K562 (cell line): ENCODE measurements around the gene LRRC3. TPM values are rescaled to one million over a fixed set of nuclear protein-coding genes. Genes with fewer than 3 reads are reported as not detected.

Experiments used
- ATAC-seq: fragments of 200-7000 bp; cut with Tn5 transposase; 3 replicates; pipeline ENCODE4 v1.9.1; 2020; ENCODE audit warnings: moderate library complexity
- BruUV-seq: library from RNA; stranded (reverse); fragments of 400-500 nt; replicated peaks from 2 replicates; lab custom pipeline; 2021; lab: Mats Ljungman, UMichigan
- CTCF ChIA-PET: fragments of 300-600 bp; formaldehyde crosslinking; extraction: SDS; loops from one replicate; lab custom pipeline; 2021; ENCODE audit warnings: low intra/inter-chr PET ratio; lab: Yijun Ruan, JAX
- POLR2A ChIA-PET: fragments of 300-600, 350-650 bp; sonication (Branson Sonifier 250); formaldehyde crosslinking; extraction: SDS; loops from one replicate; lab custom pipeline; 2021; ENCODE audit warnings: antibody characterized with exemption, inconsistent platforms; lab: Yijun Ruan, JAX
- DNase-seq, 4 experiments: peaks; one replicate each; pipeline versions ENCODE4 v3.0.0 to v3.0.0-alpha.2; 2011 to 2018; ENCODE audit warnings: low spot score in 3 of 4, mixed read lengths in 3 of 4; ENCODE audit errors: extremely low read depth in 1 of 4
- FAIRE-seq: peaks from 2 replicates; lab custom pipeline; 2011; peaks lifted over from hg19 to GRCh38; lab: Jason Lieb, UNC
- H2AFZ ChIP-seq: 2 replicates; pipeline ENCODE4 v1.6.0; 2011; ENCODE audit warnings: low read depth, low read length, control low read depth, inconsistent platforms
- H3K27ac ChIP-seq: fragments of 200-600 bp; 3 replicates; pipeline ENCODE4 v1.8.0; 2011; ENCODE audit warnings: low read depth, mild to moderate bottlenecking, control low read depth, inconsistent platforms, low read length, moderate library complexity, mixed read lengths; ENCODE audit errors: extremely low read depth
- H3K27me3 ChIP-seq, 2 experiments: fragments of 300-600 bp in 1 of 2; 2 replicates in 1 of 2; 3 replicates in 1 of 2; pipeline versions ENCODE4 v1.6.0 to v1.8.0; 2011; ENCODE audit warnings: inconsistent platforms in 2 of 2, low read length in 2 of 2, mild to moderate bottlenecking in 1 of 2, mixed read lengths in 1 of 2, moderate library complexity in 1 of 2; ENCODE audit not compliant: control insufficient read depth in 2 of 2, insufficient read depth in 2 of 2
- H3K36me3 ChIP-seq: fragments of 300-600 bp; 3 replicates; pipeline ENCODE4 v1.8.0; 2011; ENCODE audit warnings: mild to moderate bottlenecking, low read length, inconsistent platforms; ENCODE audit not compliant: control insufficient read depth, insufficient read depth
- H3K4me1 ChIP-seq, 2 experiments: fragments of 200-600 bp in 1 of 2; replicated peaks in 1 of 2; 2 replicates in 1 of 2; 3 replicates in 1 of 2; pipeline versions ENCODE4 v1.5.1 to v1.8.0; 2011; ENCODE audit warnings: inconsistent platforms in 2 of 2, low read length in 2 of 2, mild to moderate bottlenecking in 1 of 2, mixed read lengths in 1 of 2, moderate library complexity in 1 of 2; ENCODE audit not compliant: control insufficient read depth in 2 of 2, insufficient read depth in 2 of 2
- H3K4me2 ChIP-seq: 2 replicates; pipeline ENCODE4 v1.6.1; 2011; ENCODE audit warnings: low read length, control low read depth, inconsistent platforms, mixed read lengths; ENCODE audit not compliant: insufficient read depth
- H3K4me3 ChIP-seq: fragments of 200-600 bp; sonication (generic), shearing (Covaris generic); 2 replicates; pipeline ENCODE4 v1.5.1; 2016; ENCODE audit warnings: control low read depth, inconsistent platforms
- H3K79me2 ChIP-seq: fragments of 200-600 bp; 3 replicates; pipeline ENCODE4 v1.8.0; 2011; ENCODE audit warnings: low read length, inconsistent platforms; ENCODE audit not compliant: control insufficient read depth, insufficient read depth
- H3K9ac ChIP-seq, 2 experiments: 2 replicates each; pipeline versions ENCODE4 v1.6.0 to v1.6.1; 2011; ENCODE audit warnings: low read depth in 2 of 2, low read length in 2 of 2, control low read depth in 1 of 2, inconsistent platforms in 1 of 2, mild to moderate bottlenecking in 1 of 2, mixed read lengths in 1 of 2; ENCODE audit not compliant: insufficient read depth in 1 of 2
- H3K9me1 ChIP-seq: one replicate; pipeline ENCODE4 v1.6.0; 2011; ENCODE audit warnings: inconsistent platforms, mild to moderate bottlenecking, low read length, moderate library complexity; ENCODE audit not compliant: control insufficient read depth, insufficient read depth
- H3K9me3 ChIP-seq: replicated peaks from 2 replicates; pipeline ENCODE4 v1.5.1; 2011; ENCODE audit warnings: low read depth, low read length, inconsistent platforms; ENCODE audit not compliant: control insufficient read depth, insufficient read depth
- H4K20me1 ChIP-seq: replicated peaks from 2 replicates; pipeline ENCODE4 v1.6.1; 2011; ENCODE audit warnings: low read length, inconsistent platforms, mixed read lengths; ENCODE audit not compliant: control insufficient read depth, insufficient read depth
- KLF16 ChIP-seq: IDR thresholded peaks from 2 replicates; pipeline ENCODE4 v1.6.1; 2016; ENCODE audit warnings: antibody characterized with exemption
- SRF ChIP-seq, 2 experiments: fragments of 250-450, 450-650 bp in 1 of 2; sonication (Bioruptor Pico) in 1 of 2; sonication (generic) in 1 of 2; formaldehyde crosslinking; IDR thresholded peaks; 2 replicates each; pipeline versions ENCODE4 v1.5.0 to v1.5.1; 2020 to 2022; ENCODE audit warnings: mild to moderate bottlenecking in 1 of 2, missing genetic modification reagents in 1 of 2
- TBL1XR1 ChIP-seq, 2 experiments: IDR thresholded peaks; 2 replicates each; pipeline ENCODE4 v1.6.1; 2012; ENCODE audit warnings: improper control_type of control experiment in 2 of 2, low read length in 2 of 2, mild to moderate bottlenecking in 1 of 2
- ZFP36 ChIP-seq: fragments of 150-350 bp; IDR thresholded peaks from 2 replicates; pipeline ENCODE4 v1.6.1; 2018; ENCODE audit warnings: low read length, low read depth; ENCODE audit not compliant: partially characterized antibody
- ZNF146 ChIP-seq: IDR thresholded peaks from one replicate; pipeline ENCODE4 v1.6.1; 2018; ENCODE audit warnings: missing compliant biosample characterization; ENCODE audit not compliant: unreplicated experiment
- WGBS: fragments of 100-300 bp; shearing (Covaris generic); methylation state at CpG from one replicate; pipeline ENCODE4 v1.1.6; 2016; ENCODE audit warnings: low coverage, mixed read lengths; ENCODE audit not compliant: insufficient coverage; ENCODE audit errors: missing lambda C conversion rate; 5-methylcytosine and 5-hydroxymethylcytosine counted together
- in situ Hi-C: fragments of 300-500 bp; cut with MboI; formaldehyde crosslinking; loops from 4 replicates; pipeline ENCODE4 v1.15.0; 2018; ENCODE audit warnings: inconsistent platforms, mixed read lengths
- intact Hi-C: fragments of 100-400 bp; cut with micrococcal nuclease; formaldehyde crosslinking; loops from 2 replicates; pipeline ENCODE4 v1.14.2; 2022
- polyA plus RNA-seq, 8 experiments: library from polyadenylated mRNA; depleted of rRNA in 4 of 8; stranded (reverse) in 5 of 8; unstranded in 3 of 8; fragments of >200 nt; fragmentation: Nextera tagmentation in 2 of 8; fragmentation: Illumina TruSeq in 1 of 8; extraction: Ambion mirVana in 2 of 8; extraction: Trizol in 1 of 8; gene quantifications; 2 replicates each; pipeline versions ENCODE4 v1.2.1 to v1.2.3, GENCODE V29; 2011 to 2014; ENCODE audit warnings: inconsistent platforms in 1 of 8, missing spikeins in 1 of 8
- total RNA-seq, 7 experiments: library from RNA; depleted of rRNA in 6 of 7; stranded (reverse); fragments of >200 nt in 6 of 7; fragmentation: Illumina TruSeq in 2 of 7; extraction: Trizol in 2 of 7; gene quantifications; 2 replicates each; pipeline versions ENCODE4 v1.2.1 to v1.2.3, GENCODE V29; 2011 to 2021; ENCODE audit warnings: low replicate concordance in 1 of 7

LRRC3 gene
- total and polyA plus RNA-seq, 9 of the 15 experiments (the other 6 are each of a cell fraction or from before 2014, with no cell fraction given), result 0.04 TPM; not detected in 7

DNA sequence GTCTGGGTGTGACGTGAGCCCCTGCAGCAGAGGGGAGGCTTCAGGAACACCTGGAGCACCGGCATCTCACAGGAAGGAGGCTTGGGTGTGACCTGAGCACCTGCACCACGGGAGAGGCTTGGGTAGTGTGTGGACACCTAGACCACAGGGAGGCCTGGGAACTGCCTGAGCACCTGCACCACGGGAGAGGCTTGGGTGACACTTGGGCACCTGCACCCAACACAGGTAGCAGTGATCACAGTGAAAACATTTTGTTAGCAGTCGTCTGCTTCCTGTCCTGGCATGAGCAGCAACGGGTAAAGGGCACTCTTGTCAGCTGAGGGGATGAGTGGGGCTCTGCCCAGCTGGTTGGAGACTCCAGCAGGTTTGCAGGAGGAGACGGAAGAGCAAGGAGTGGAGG, 22.4 kb downstream of the LRRC3 start:
- in situ Hi-C loops, result no loop called here
- ATAC-seq (no peak), FAIRE-seq (no peak), DNase-seq (no peak)
- Histone ChIP-seq H3K4me2 (no peak overlapping the region), H3K79me2 (no peaks in the 10 kb centered on the region), H3K27me3 (peaks cover 7 to 33% of the 10 kb centered on the region in 2 experiments; a peak in 3 of 5 replicates), H3K9ac (no peak overlapping the region), H3K4me1 (peaks cover 0 to 8% of the 10 kb centered on the region in 2 experiments; a peak in 2 of 5 replicates), H2AFZ (no peak overlapping the region), H3K9me3 (no peaks in the 10 kb centered on the region), H3K36me3 (no peaks in the 10 kb centered on the region), H4K20me1 (no peaks in the 10 kb centered on the region), H3K27ac (no peak overlapping the region), H3K4me3 (no peak overlapping the region), H3K9me1 (no peaks in the 10 kb centered on the region)
- CTCF ChIA-PET, result no interaction called here
- no peak for TF ChIP-seq SRF (CRISPR knock-in tag; IDR thresholded peaks at IDR 0.05)
- TF ChIP-seq TBL1XR1 (IDR thresholded peaks at IDR 0.05; ENCODE audit: low read length in 2 of 2), result no peak
- TF ChIP-seq ZNF146 (CRISPR knock-in tag), result no peak
- no peak for TF ChIP-seq ZFP36
- TF ChIP-seq KLF16, result no peak
- POLR2A ChIA-PET, result interaction anchor here (1.2 kb wide), 1 partner anchor 11 kb away, joined by 4 read pairs; no protein-coding TSS in a partner anchor
- WGBS, result under 1% methylated on average over 7 of the region's 7 CpGs
- intact Hi-C loops, result no loop called here
- BruUV-seq, result no TSS peak
